Brain microvascular endothelial cell (primary cell): ENCODE measurements around the gene PCDHGC4.

Source experiments
- DNase-seq: peaks from one replicate; pipeline ENCODE4 v3.0.0-alpha.2; 2020
- H3K27ac ChIP-seq: fragments of 250-450 bp; sonication (Bioruptor Pico); 2 replicates; pipeline ENCODE4 v1.5.1; 2020; ENCODE audit warnings: mild to moderate bottlenecking, moderate library complexity
- H3K27me3 ChIP-seq: fragments of 250-450 bp; sonication (Bioruptor Pico); replicated peaks from 2 replicates; pipeline ENCODE4 v1.5.1; 2020; ENCODE audit warnings: mild to moderate bottlenecking
- H3K36me3 ChIP-seq: fragments of 250-450 bp; sonication (Bioruptor Pico); replicated peaks from 2 replicates; pipeline ENCODE4 v1.5.1; 2020; ENCODE audit warnings: mild to moderate bottlenecking
- H3K4me3 ChIP-seq: 2 replicates; pipeline ENCODE4 v1.5.1; 2011; ENCODE audit warnings: low read depth, mild to moderate bottlenecking, control low read depth, low read length, moderate library complexity
- CTCF ChIP-seq: IDR thresholded peaks from 2 replicates; pipeline ENCODE4 v1.5.1; 2011; ENCODE audit warnings: low read depth, mild to moderate bottlenecking, moderate library complexity, low read length, control low read depth, inconsistent platforms; ENCODE audit errors: missing control alignments
- in situ Hi-C: cut with HindIII; loops from 2 replicates; pipeline ENCODE4 v1.10.0; 2017; ENCODE audit warnings: low sequenced_read_pairs, low pct_ligation_motif_present

The PCDHGC4 gene

DNA sequence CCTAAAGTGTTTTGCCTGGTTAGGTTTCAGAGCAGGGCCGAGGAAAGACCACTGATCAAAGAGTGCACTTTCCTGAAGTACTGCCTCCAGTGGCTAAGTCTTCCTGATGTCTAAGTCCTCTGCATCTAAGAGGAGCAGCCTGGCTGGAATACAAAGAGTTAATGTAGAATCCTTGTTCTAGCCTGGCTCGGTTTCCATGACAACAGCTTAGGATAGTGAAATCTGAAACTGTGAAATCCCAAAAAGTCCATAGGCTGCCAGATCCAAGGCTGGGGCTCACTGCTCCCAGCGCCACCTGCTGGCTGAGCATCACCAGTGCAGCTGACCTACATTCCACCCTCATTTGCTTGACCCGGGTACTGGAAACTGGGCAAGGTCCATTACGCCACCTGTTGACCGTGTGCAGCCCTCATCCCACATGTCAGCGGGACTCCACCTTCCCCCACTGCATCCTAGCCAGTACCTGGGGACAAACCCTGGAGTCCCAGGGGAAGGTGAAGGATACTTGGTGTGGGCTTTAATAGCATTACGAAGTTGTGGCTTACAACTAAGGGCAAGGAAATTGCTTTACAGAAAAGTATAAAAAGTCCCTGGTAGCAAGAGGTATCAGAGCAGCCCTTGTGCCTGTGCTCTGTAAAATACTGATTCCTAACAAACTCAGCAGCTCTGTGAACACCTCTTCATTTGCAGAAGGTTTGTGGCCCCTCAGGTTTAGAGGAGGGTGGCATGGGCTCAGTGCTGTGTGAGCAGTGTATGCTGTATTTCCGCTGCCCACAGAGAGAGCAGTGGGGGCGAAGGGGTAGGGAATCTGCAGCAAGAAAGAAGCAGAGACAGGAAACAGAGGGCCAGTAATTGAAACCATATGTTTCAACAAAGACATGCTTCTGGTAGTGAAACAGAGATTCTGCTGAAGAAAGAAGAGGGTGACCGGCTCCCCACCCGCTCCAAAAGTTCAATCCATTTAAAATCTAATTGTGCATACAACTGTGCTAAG is 40.1 kb downstream of the PCDHGC4 start:
- in situ Hi-C loops = loop anchor here (25.0 kb wide), 1 partner anchor 113 kb away; the partner anchor contains the start of genes PCDHGA10, PCDHGA11, PCDHGA9 and PCDHGB6
- peak overlapping the region; percentile 51 for H3K27ac ChIP-seq
- peak; percentile 100 for TF ChIP-seq CTCF
- peak; percentile 98 for DNase-seq
- no peaks in the 10 kb centered on the region for H3K27me3 ChIP-seq
- no peak overlapping the region for H3K4me3 ChIP-seq
- peaks cover 30% of the 10 kb centered on the region for H3K36me3 ChIP-seq

GRCh38 chr5:141525653-141526052 is 40.8 kb downstream of the PCDHGC4 start:
- DNase-seq = no peak
- peak overlapping the region; percentile 51 for H3K27ac ChIP-seq
- peaks cover 29% of the 10 kb centered on the region for H3K36me3 ChIP-seq
- H3K4me3 ChIP-seq = no peak overlapping the region
- TF ChIP-seq CTCF = no peak
- H3K27me3 ChIP-seq = no peaks in the 10 kb centered on the region
- in situ Hi-C loops = no loop called here

GRCh38 chr5:141527426-141527825 is 42.6 kb downstream of the PCDHGC4 start:
- DNase-seq = no peak
- in situ Hi-C loops = no loop called here
- Histone ChIP-seq H3K27ac (no peak overlapping the region), H3K4me3 (no peak overlapping the region), H3K27me3 (no peaks in the 10 kb centered on the region), H3K36me3 (peaks cover 33% of the 10 kb centered on the region)
- TF ChIP-seq CTCF = no peak

GRCh38 chr5:141528291-141528984 is 43.6 kb downstream of the PCDHGC4 start:
- Histone ChIP-seq H3K36me3 (peaks cover 33% of the 10 kb centered on the region), H3K27ac (no peak overlapping the region), H3K4me3 (no peak overlapping the region), H3K27me3 (no peaks in the 10 kb centered on the region)
- no peak for DNase-seq
- in situ Hi-C loops = no loop called here
- TF ChIP-seq CTCF = no peak

- in situ Hi-C loops = no loop called here
- peaks cover 33% of the 10 kb centered on the region for H3K36me3 ChIP-seq
- H3K27ac ChIP-seq = no peak overlapping the region
- H3K4me3 ChIP-seq = no peak overlapping the region
- no peaks in the 10 kb centered on the region for H3K27me3 ChIP-seq
- peak; percentile 41 for DNase-seq
- TF ChIP-seq CTCF = no peak
These were observed 44.2 kb downstream of the PCDHGC4 start for GRCh38 chr5:141529002-141529401.
